ENCODE results near the gene GAGE12C. TPM values are rescaled to one million over a fixed set of nuclear protein-coding genes. Genes with fewer than 3 reads are reported as not detected.
"Not testable (repeated sequence)": the region's sequence is repeated elsewhere in the genome, so short reads cannot be mapped to it uniquely, and the experiment has no call there.

The GAGE12C gene
- total and polyA plus RNA-seq, 2 of the 4 experiments (the other 2 are of a cell fraction): not detected

DNA sequence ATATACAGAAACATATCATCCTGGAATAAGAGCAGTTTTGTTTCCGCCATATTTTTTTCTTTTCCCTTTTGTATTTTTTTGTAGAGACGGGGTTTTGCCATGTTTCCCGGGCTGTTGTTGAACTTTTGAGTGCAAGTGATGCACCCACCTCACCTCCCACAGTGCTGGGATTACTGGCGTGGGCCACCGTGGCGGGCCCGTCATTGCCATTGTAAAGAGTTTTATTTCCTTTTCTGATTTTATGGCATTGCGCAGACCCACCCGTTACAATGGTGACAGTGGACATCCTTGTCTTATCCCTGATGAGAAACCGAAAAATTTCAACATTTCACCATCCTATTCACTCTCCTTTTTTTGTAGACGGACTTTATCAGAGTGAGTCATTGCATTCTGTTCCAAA, 36.8 kb downstream of the GAGE12C start:
- H2BK120ac ChIP-seq (ENCODE audit: low read depth, low read length); H3K23ac ChIP-seq (ENCODE audit: low read depth, low read length); H3K4me3 ChIP-seq (ENCODE audit: insufficient read depth, low read depth, low read length); H4K20me1 ChIP-seq (ENCODE audit: insufficient read depth, low read length); H3K4ac ChIP-seq (ENCODE audit: low read depth, low read length); CTCF ChIA-PET; H3K56ac ChIP-seq (ENCODE audit: extremely low read depth, insufficient read depth, low read length); H2AFZ ChIP-seq (replicated peaks; ENCODE audit: low read length, poor library complexity); H2AK9ac ChIP-seq (replicated peaks; ENCODE audit: low read depth, low read length, poor library complexity); H3K4me2 ChIP-seq (ENCODE audit: low read depth, low read length); H3K9ac ChIP-seq (ENCODE audit: low read depth, low read length); POLR2A ChIA-PET (ENCODE audit: unreplicated experiment); H3K27me3 ChIP-seq (ENCODE audit: control insufficient read depth, insufficient read depth, low read length); H3K4me1 ChIP-seq (ENCODE audit: control insufficient read depth, insufficient read depth, low read length); H4K8ac ChIP-seq (ENCODE audit: low read depth in 2 of 2, low read length in 2 of 2); dilution Hi-C loops (cut with HindIII; ENCODE audit: low sequenced_read_pairs, unreplicated experiment); DNase-seq; in situ Hi-C loops (cut with MboI; ENCODE audit: low sequenced_read_pairs); H3K9me3 ChIP-seq (ENCODE audit: control insufficient read depth, insufficient read depth, low read length); H2BK20ac ChIP-seq (ENCODE audit: low read depth, low read length); H2BK15ac ChIP-seq (ENCODE audit: low read depth, low read length); H4K5ac ChIP-seq (ENCODE audit: low read depth, low read length); ATAC-seq (ENCODE audit: low read depth); H3K27ac ChIP-seq (ENCODE audit: insufficient read depth, low read length); H2BK5ac ChIP-seq (ENCODE audit: low read depth, low read length, poor library complexity, severe bottlenecking); H3K9me1 ChIP-seq (ENCODE audit: insufficient read depth, low read length); H3K18ac ChIP-seq (ENCODE audit: low read depth, low read length); H3K79me1 ChIP-seq (ENCODE audit: low read depth in 1 of 2, low read length in 2 of 2); H3K36me3 ChIP-seq (ENCODE audit: control insufficient read depth, insufficient read depth, low read length); H3K14ac ChIP-seq (replicated peaks; ENCODE audit: low read depth, low read length); H4K91ac ChIP-seq (ENCODE audit: insufficient read depth, low read depth, low read length); H2AK5ac ChIP-seq (ENCODE audit: low read depth, low read length); BruUV-seq (replicated peaks); intact Hi-C loops (cut with micrococcal nuclease): not testable (repeated sequence)
- no CpG with 5 or more reads among the region's 11 CpGs for WGBS, 2 experiments (ENCODE audit: extremely low coverage in 2 of 2, insufficient read length in 1 of 2)

DNA sequence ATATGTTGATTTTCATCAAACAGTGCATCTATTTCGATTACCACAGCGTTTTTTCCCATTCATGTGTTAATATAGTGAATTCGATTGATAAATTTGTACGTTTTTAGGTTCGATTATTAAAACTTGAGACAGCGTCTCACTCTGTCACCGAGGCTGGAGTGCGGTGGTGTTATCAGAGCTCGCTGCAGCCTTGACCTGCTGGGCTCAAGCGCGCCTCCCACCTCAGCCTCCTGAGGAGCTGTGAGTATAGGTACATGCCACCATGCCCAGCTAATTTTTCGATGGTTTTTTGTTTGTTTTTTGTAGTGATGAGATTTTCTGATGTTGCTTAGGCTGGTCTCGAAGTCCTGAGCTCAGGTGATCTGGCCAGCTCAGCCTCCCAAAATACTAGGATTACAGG, 37.2 kb downstream of the GAGE12C start:
- H2BK15ac ChIP-seq (ENCODE audit: low read depth, low read length); H4K8ac ChIP-seq (ENCODE audit: low read depth in 2 of 2, low read length in 2 of 2); H4K5ac ChIP-seq (ENCODE audit: low read depth, low read length); H3K56ac ChIP-seq (ENCODE audit: extremely low read depth, insufficient read depth, low read length); BruUV-seq (replicated peaks); H3K4me3 ChIP-seq (ENCODE audit: insufficient read depth, low read depth, low read length); dilution Hi-C loops (cut with HindIII; ENCODE audit: low sequenced_read_pairs, unreplicated experiment); H3K14ac ChIP-seq (replicated peaks; ENCODE audit: low read depth, low read length); H3K27me3 ChIP-seq (ENCODE audit: control insufficient read depth, insufficient read depth, low read length); DNase-seq; H3K4me2 ChIP-seq (ENCODE audit: low read depth, low read length); H3K9ac ChIP-seq (ENCODE audit: low read depth, low read length); CTCF ChIA-PET; H4K91ac ChIP-seq (ENCODE audit: insufficient read depth, low read depth, low read length); H3K4me1 ChIP-seq (ENCODE audit: control insufficient read depth, insufficient read depth, low read length); H2AK5ac ChIP-seq (ENCODE audit: low read depth, low read length); intact Hi-C loops (cut with micrococcal nuclease); H2AK9ac ChIP-seq (replicated peaks; ENCODE audit: low read depth, low read length, poor library complexity); H2BK20ac ChIP-seq (ENCODE audit: low read depth, low read length); H3K18ac ChIP-seq (ENCODE audit: low read depth, low read length); H2BK120ac ChIP-seq (ENCODE audit: low read depth, low read length); H2AFZ ChIP-seq (replicated peaks; ENCODE audit: low read length, poor library complexity); H3K36me3 ChIP-seq (ENCODE audit: control insufficient read depth, insufficient read depth, low read length); H3K9me3 ChIP-seq (ENCODE audit: control insufficient read depth, insufficient read depth, low read length); H3K4ac ChIP-seq (ENCODE audit: low read depth, low read length); H4K20me1 ChIP-seq (ENCODE audit: insufficient read depth, low read length); POLR2A ChIA-PET (ENCODE audit: unreplicated experiment); H3K23ac ChIP-seq (ENCODE audit: low read depth, low read length); H3K9me1 ChIP-seq (ENCODE audit: insufficient read depth, low read length); in situ Hi-C loops (cut with MboI; ENCODE audit: low sequenced_read_pairs); ATAC-seq (ENCODE audit: low read depth); H3K27ac ChIP-seq (ENCODE audit: insufficient read depth, low read length); H2BK5ac ChIP-seq (ENCODE audit: low read depth, low read length, poor library complexity, severe bottlenecking); H3K79me1 ChIP-seq (ENCODE audit: low read depth in 1 of 2, low read length in 2 of 2): not testable (repeated sequence)
- WGBS, 2 experiments (ENCODE audit: extremely low coverage in 2 of 2, insufficient read length in 1 of 2): no CpG with 5 or more reads among the region's 13 CpGs
